DMS53 treated with DMSO at 0.1 percent for 48 hours (cell line): ENCODE results near the gene MICALL2.

ENCODE experiments used
- DNase-seq: peaks from one replicate; lab custom pipeline; 2025; ENCODE audit not compliant: unreplicated experiment; lab: John Stamatoyannopoulos, UW

The MICALL2 gene

GRCh38 chr7:1470901-1471300, 11.6 kb upstream of the MICALL2 start:
- no peak for DNase-seq

- DNase-seq: no peak
Measured at GRCh38 chr7:1468643-1469298, 9.5 kb upstream of the MICALL2 start.

- DNase-seq: no peak
Measured at GRCh38 chr7:1468203-1468602, 8.9 kb upstream of the MICALL2 start.

- no peak for DNase-seq
Measured at GRCh38 chr7:1466524-1467271, 7.4 kb upstream of the MICALL2 start.

- no peak for DNase-seq
Measured at GRCh38 chr7:1464694-1465093, 5.4 kb upstream of the MICALL2 start.

GRCh38 chr7:1463676-1464223, 4.5 kb upstream of the MICALL2 start:
- DNase-seq: no peak

DNA sequence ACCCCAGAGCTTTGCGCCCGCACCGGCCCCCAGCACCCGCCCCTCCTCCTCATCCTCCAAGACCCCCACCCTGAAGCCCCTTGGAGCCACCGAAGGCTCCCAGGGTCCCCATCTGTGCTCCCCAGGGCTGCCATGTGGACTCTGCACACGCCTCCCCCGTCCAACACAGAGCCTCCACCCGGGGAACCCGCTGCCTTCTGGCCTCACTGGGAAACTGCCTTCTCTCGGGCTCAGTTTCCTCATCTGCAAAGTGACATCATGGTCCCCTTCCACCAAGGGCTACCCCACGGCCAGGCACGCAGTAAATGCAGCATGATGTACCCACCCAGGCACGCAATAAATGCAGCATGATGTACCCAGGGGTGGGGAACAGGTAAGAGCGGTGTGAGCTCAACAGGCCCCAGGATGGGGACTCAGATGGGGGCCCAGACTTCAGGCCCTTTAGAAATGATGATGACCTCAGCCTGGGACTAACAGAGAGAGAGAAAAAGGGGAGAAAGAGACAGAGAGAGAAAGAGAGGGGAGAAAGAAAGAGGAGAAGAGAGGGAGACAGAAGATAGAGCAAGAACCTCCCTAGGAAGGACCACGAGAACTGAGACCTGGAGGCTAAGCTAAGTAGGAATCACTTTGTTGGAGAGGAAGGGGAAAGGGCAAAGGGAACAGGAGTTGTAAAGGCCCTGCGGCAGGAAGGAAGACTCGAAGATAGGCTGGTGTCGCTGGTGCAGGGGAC, 2.5 kb upstream of the MICALL2 start:
- no peak for DNase-seq

DNA sequence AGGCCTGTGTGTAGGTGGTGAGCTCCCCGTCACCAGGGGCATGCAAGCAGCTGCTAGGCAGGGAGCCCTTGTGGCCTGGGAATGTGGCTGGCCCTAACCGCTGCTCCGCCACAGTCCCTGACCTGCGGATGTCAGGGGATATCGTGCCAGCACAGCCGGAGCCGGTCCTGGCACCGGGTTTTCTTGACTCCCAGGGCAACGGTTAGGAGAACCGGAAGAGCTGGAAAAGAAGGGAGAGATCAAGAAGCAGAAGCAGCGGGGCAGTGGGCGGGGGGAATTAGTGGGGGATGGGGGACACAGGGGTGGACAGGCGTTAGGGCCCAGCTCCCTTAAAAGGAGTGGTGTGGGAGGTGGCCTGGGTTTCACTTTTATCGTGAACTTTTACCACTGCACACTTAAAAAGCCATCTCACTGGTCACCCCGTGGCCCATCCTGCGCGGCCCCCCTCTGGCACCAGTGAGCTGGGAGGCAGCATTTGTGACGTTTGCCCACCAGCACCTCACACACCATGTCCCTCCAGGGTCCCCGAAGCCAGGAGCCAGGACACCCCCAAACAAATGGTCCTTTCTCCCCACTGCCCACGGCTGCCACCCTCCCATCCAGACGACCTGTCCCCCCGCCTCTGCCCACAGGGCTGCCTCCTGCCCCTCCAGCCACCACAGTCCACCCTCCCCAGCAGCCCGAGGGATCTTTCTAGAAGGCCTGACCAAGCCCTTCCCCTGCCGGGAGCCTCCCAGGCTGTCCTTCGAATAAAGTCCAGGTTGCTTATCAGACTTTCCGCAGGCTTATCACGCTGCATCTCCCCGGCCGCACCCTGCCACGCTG, 1.8 kb upstream of the MICALL2 start:
- no peak for DNase-seq

DNA sequence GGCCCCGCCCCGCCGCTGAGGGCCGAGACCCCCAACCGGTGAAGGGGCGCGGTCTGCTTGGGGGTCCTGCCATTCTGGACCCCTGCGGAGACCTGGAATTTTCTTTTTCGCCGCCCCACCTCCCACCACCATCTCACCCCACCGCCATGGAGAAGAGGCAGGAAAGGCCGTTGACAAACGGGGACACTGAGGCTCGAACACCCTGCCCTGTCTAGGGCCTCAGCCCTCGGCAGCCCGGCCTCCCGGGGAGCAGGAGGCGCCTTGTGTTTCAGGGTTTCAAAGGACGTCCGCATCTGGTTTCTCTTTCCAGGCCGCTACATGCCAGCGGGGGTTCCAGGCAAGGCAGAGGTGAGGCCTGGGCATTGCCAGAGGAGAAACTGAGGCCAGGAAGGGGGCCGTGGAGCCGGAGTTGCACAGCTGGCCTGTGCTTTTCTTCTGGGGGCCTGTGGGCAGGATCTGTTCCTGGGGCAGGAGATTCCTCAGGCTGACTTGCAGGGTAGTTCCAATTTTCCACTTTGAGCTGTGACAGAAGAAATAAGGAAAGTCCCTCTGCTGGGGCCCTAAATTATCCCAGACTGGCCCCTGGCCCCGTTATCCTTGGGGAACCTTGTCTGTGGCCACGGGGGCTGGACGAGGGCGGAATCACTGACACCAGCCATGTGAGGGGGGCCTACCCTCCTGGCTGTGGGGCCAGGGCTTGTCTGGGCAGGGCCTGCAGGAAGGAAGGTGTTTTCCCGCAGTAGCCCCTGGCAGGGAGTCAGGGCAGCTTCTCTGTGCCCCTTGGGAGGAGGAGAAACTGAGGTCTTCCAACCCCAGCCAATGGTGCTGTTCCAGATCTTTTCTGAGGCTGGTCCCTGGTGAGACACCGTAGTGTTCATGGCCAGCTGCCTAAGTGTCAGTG, 900 bp upstream of the MICALL2 start:
- DNase-seq: no peak

- peak; percentile 89 for DNase-seq
Measured at GRCh38 chr7:1459512-1459892, 232 bp upstream of the MICALL2 start.

- no peak for DNase-seq
Measured at GRCh38 chr7:1457949-1458682, 1.2 kb downstream of the MICALL2 start.

- no peak for DNase-seq
Measured at GRCh38 chr7:1457059-1457948, 2.0 kb downstream of the MICALL2 start.

GRCh38 chr7:1455955-1456354, 3.3 kb downstream of the MICALL2 start:
- DNase-seq: no peak

DNA sequence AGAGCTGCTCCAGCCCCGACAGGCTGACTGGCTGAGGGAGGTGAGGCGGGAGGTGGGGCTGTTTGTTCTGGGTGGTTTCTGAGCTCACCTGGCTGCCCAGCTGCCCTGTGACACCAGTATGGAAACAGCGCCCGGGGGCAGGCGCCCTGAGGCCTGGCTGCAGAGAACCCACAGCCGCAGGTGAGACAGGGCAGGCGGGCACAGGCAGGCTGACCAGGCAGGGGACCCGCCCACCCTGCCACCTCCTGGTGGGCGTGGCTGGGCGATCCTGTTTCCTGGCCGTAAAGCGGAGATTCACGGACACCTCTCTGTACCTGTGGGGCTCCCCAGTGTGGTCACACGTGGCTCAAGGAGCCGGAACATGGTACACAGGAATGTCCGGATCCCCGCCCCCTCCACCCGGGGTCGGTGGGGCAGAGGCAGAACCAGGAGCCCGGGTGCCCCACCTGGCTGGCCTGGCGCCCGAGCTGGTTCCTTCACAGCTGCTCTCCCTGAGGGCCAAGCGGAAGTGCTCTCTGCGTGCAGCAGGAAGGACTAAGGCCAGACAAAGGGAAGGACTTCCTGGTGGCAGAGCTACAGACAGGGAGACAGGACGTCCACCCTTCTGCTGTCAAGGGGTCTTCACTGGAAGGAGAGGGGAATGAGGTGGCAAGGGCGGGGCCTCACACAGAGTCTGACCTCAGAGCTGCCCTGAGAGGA, 3.9 kb downstream of the MICALL2 start:
- DNase-seq: peak; percentile 93

DNA sequence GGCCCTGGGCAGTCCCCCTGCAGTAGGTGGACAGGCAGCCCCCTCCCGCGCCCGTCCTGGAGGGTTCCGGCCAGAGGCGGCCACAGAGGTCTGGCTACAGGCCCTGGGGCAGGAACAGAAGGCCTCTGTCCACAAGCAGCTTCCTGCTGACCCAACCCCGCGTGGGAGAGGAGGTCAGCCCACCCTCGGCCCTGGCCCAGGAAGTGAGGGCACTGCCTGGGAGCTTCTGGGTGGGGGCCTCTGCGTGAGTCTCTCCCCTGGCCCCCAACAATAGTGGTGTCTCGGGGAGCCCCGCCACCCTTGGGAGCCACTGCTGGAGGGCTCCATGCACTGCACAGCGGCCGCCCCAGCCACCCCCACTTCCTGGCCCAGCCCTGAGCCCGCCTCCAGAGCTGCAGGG, 4.7 kb downstream of the MICALL2 start:
- no peak for DNase-seq

DNA sequence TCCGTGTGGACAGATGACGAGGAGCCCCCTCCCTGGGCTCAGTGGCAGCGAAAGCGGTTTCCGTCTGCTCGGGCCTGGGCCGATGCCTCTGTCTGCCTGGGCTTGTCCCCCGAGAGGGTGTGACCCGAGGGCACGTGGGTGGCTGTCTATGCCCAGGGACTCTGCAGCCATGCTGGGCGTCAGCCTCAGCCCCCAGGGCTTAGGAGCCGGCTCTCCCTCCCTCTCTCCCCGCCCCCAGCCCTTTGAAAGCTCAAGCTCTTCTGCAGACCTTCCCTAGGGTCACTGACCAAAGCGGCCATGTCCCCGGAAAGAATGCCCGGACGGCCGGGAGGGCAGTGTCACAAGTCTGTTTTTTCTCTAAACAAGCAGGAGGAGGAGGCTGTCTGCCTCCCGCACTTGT, 7.1 kb downstream of the MICALL2 start:
- no peak for DNase-seq

DNA sequence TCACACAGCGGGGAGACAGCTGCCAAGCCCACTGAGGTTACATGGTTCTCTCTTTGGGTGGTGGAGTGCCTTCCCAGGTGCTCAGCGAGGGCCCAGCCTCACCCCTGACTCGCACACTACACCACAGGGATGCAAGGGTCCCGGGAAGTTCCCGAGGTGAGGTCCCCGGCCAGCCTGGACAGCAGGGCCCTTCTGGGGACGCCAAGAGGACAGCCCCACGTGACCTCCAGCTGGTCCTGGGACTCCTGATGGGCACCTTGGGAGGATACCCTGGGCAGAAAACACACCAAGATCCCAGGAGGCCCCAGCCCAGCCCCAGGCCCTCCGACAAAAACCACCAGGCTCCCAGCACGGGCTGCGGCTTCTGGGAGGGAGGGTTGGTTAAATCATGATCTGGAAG, 8.3 kb downstream of the MICALL2 start:
- DNase-seq: no peak

DNA sequence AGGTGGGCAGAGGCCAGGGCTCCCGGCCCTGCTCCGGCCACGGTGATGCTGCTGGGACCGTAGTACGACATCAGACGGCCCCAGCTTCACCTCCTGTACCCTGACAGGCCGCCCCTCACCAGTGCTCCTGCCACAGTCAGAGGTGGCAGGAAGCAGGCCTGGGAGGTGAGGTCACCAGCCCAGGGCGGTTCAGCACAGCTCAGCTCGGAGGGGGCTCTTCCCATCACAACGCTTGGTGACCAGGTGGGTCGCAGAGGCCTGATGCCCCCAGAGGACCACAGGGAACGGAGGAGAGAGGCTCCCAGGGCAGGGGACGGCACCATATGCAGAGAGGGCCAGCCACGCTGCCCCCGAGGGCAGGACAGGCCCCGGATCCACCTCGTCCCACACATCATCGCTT, 8.8 kb downstream of the MICALL2 start:
- no peak for DNase-seq
